ENCODE results near the gene FNIP1.
"Not testable (repeated sequence)": the region's sequence is repeated elsewhere in the genome, so short reads cannot be mapped to it uniquely, and the experiment has no call there.

FNIP1 gene

GRCh38 chr5:131796793-131797693, at the start of gene FNIP1:
FNIP1 (minus strand) TSS chr5:131797017; CDS start chr5:131796921, 96 bp downstream.
- Mint-ChIP-seq H3K36me3 (peaks cover 3% of the 10 kb centered on the region), H3K27ac (peak within 1 kb of the TSS; percentile 92), H3K27me3 (no peaks in the 10 kb centered on the region), H3K4me1 (peaks cover 43% of the 10 kb centered on the region), H3K9me3 (no peaks in the 10 kb centered on the region), H3K4me3 (peak within 1 kb of the TSS; percentile 92)

GRCh38 chr5:131846536-131846935, 49.7 kb upstream of the FNIP1 start:
- no peak overlapping the region for H3K4me3 Mint-ChIP-seq

DNA sequence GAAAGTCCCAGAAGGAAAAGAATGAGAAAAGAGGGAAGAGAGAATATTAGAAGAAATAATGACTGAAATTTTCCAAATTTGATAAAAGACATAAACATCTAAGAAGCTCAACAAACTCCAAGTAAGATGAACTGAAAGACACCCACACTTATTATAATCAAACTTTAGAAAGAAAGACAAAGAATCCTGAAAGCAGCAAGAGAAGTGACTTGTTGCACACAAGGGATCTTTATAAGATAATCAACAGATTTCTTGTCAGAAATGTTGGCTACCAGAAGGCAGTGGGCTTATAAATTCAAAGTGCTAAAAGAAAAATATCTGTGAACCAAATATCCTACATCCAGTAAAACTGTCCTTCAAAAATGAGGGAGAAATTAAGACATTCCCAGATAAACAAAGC, 49.0 kb upstream of the FNIP1 start:
- H3K27ac Mint-ChIP-seq, result no peak overlapping the region
- H3K4me3 Mint-ChIP-seq, result no peak overlapping the region
- peaks cover 30% of the 10 kb centered on the region for H3K9me3 Mint-ChIP-seq
- no peaks in the 10 kb centered on the region for H3K4me1 Mint-ChIP-seq
- peaks cover 25% of the 10 kb centered on the region for H3K36me3 Mint-ChIP-seq
- H3K27me3 Mint-ChIP-seq, result no peaks in the 10 kb centered on the region

More at GRCh38 chr5:131846536-131846935, 49.7 kb upstream of the FNIP1 start:
- H3K36me3 Mint-ChIP-seq, result peaks cover 25% of the 10 kb centered on the region
- peaks cover 30% of the 10 kb centered on the region for H3K9me3 Mint-ChIP-seq
- no peak overlapping the region for H3K27ac Mint-ChIP-seq
- H3K27me3 Mint-ChIP-seq, result no peaks in the 10 kb centered on the region
- no peaks in the 10 kb centered on the region for H3K4me1 Mint-ChIP-seq

DNA sequence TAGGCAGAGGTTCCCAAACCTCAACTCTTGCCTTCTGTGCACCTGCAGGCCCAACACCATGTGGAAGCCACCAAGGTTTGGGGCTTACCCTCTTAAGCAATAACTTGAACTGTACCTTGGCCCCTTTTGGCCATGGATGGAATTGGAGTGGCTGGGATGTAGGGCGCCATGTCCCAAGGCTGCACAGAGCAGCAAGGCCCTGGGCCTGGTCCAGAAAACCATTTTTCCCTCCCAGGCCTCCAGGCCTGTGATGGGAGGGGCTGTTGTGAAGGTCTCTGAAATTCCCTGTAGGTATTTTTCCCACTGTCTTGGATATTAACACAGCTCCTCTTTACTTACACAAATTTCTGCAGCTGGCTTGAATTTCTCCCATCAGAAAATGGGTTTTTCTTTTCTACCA, 46.2 kb upstream of the FNIP1 start:
- Mint-ChIP-seq H3K36me3 (peaks cover 24% of the 10 kb centered on the region), H3K9me3 (peaks cover 41% of the 10 kb centered on the region)
- H3K4me1 Mint-ChIP-seq, H3K27me3 Mint-ChIP-seq, H3K4me3 Mint-ChIP-seq, H3K27ac Mint-ChIP-seq: not testable (repeated sequence)

DNA sequence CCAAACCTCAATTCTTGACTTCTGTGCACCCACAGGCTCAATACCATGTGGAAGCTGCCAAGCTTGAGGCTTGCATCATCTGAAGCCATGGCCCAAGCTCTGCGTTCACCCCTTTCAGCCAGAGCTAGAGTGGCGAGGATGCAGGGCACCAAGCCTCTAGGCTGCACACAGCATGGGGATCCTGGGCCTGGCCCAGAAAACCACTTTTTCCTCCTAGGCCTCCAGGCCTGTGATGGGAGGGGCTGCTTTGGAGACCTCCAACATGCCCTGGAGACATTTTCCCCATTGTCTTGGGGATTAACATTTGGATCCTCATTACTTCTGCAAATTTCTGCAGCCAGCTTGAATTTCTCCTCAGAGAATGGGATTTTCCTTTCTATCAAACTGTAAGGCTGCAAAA, 35.9 kb upstream of the FNIP1 start:
- H3K27me3 Mint-ChIP-seq, H3K4me1 Mint-ChIP-seq, H3K9me3 Mint-ChIP-seq, H3K27ac Mint-ChIP-seq, H3K36me3 Mint-ChIP-seq, H3K4me3 Mint-ChIP-seq: not testable (repeated sequence)

DNA sequence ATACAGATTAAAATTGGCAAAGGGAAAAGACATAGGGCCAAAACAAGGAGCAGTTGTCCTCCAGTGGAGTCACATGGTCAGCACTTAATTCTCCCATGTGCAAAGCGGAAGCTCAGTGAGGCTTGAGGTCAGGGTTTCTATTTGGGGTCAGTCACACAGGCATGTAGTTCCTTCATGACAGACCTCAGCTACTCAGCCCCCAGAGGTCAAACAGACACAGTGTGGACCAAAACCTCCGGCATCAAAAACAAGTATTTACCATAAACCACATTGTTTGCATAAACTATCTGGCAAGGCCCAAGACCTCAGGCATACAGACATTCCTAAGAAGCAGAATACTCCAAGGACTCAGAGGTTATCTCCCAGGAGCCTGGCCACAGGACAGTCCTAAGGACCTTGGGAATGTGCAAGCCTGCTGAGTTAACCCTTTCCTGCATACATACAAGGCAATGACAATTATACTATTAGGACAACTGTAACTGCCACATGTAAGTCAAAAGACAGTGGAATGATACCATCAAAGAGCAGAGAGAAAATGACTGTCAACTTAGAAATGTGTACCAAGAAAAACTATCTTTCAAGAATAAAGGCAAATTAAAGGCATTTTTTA, 28.7 kb upstream of the FNIP1 start:
- Mint-ChIP-seq H3K9me3 (peaks cover 6% of the 10 kb centered on the region), H3K27ac (no peak overlapping the region), H3K36me3 (peaks cover 3% of the 10 kb centered on the region), H3K27me3 (peaks cover 1% of the 10 kb centered on the region), H3K4me3 (no peak overlapping the region), H3K4me1 (no peaks in the 10 kb centered on the region)

DNA sequence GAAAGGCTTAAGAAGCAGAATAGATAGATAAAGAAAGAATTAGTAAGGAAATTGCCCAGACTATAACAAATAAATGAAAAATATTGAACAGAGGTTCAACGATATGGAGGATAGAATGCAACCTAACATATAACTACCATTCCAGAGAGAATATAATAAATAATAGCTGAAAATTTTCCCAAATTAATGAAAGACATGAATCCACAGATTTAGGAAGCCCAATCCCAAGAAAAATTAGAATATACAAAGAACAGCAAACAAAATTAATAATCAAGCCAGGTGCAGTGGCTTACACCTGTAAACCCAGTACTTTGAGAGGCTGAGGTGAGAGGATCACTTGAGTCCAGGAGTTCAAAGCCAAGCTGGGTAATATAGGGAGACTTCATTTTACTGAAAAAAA, 27.8 kb upstream of the FNIP1 start:
- Mint-ChIP-seq H3K27me3 (peaks cover 1% of the 10 kb centered on the region), H3K4me3 (no peak overlapping the region), H3K36me3 (peaks cover 3% of the 10 kb centered on the region), H3K9me3 (peaks cover 6% of the 10 kb centered on the region), H3K27ac (no peak overlapping the region), H3K4me1 (no peaks in the 10 kb centered on the region)

GRCh38 chr5:131821221-131821620, 24.4 kb upstream of the FNIP1 start:
- H3K9me3 Mint-ChIP-seq, result peaks cover 6% of the 10 kb centered on the region
- peaks cover 1% of the 10 kb centered on the region for H3K27me3 Mint-ChIP-seq
- peaks cover 15% of the 10 kb centered on the region for H3K4me1 Mint-ChIP-seq
- no peak overlapping the region for H3K27ac Mint-ChIP-seq
- peaks cover 3% of the 10 kb centered on the region for H3K36me3 Mint-ChIP-seq
- H3K4me3 Mint-ChIP-seq, result no peak overlapping the region

DNA sequence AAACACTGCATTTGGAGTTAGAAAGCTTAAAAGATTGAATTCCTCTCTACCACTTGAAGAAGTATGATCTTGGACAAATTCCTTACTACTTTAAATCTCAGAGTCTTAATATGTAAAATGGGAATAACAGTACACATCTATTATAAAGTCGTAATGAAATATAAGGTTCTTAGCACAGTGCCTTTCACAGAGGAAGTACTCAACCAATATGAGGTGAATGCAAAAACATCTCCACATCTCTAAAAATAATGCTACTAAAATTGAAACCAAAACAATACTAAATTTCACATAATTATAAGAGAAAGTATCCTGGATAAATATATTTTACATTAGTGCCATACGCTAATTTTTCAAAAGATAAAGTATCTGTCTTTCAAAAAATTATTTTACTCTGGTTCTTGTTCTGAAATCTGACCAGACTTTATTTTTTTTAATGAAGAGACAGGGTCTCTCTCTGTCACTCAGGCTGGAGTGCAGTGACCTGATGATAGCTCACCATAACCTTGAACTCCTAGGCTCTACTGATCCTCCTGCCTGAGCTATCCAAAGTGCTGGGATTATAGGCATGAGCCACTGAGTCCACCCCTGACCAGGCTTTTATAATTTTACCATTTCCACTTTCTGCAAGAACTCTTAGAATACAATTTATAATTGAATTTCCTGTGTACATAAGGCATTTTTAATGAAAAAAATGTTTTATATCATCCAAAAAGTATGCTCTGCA, 21.3 kb upstream of the FNIP1 start:
- Mint-ChIP-seq H3K27ac (no peak overlapping the region), H3K9me3 (peaks cover 6% of the 10 kb centered on the region), H3K36me3 (peaks cover 1% of the 10 kb centered on the region), H3K4me1 (peaks cover 15% of the 10 kb centered on the region), H3K27me3 (peaks cover 1% of the 10 kb centered on the region), H3K4me3 (no peak overlapping the region)

GRCh38 chr5:131814990-131815389, 18.2 kb upstream of the FNIP1 start:
- no peaks in the 10 kb centered on the region for H3K27me3 Mint-ChIP-seq
- peaks cover 15% of the 10 kb centered on the region for H3K4me1 Mint-ChIP-seq
- no peaks in the 10 kb centered on the region for H3K36me3 Mint-ChIP-seq
- H3K9me3 Mint-ChIP-seq, result no peaks in the 10 kb centered on the region
- H3K27ac Mint-ChIP-seq, result no peak overlapping the region
- no peak overlapping the region for H3K4me3 Mint-ChIP-seq

DNA sequence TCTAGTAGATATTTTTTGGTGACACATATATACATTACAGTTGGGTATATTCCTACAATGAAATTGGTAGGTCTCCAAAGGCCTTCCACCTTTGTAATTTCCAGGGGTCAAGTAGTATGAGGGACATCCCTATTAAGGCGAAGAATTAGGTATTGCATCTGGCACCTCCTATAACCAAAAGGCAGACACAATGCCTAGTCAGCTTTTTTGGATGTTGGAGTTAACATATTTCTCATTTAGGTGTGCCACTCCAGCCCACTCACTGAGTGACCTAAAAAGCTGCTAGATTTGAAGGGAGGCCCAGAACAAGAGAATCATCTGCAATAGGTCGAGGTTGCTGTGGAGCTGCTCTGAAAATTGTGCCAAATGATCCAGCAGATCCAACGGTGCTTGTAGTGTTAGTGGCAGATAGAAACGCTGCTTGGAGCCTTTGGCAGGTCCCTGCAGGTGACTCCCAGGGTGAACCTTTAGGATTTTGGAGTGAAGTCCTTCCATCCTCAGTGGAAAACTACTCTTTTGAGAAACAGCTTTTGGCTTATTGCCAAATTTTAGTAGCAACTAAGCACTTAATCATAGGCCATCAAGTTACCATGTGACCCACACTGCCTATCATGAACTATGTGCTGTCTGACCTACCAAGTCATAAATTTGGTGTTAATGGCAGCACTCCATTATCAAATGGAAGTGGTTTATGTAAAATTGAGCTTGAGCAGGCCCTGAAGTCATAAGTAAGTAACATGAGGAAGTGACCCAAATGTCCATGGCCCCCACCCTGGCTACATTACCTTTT, 15.7 kb upstream of the FNIP1 start:
- Mint-ChIP-seq H3K9me3 (no peaks in the 10 kb centered on the region), H3K27me3 (no peaks in the 10 kb centered on the region), H3K36me3 (no peaks in the 10 kb centered on the region), H3K4me3 (no peak overlapping the region), H3K27ac (no peak overlapping the region), H3K4me1 (no peaks in the 10 kb centered on the region)

GRCh38 chr5:131810510-131811249, 13.9 kb upstream of the FNIP1 start:
- no peaks in the 10 kb centered on the region for H3K27me3 Mint-ChIP-seq
- H3K36me3 Mint-ChIP-seq, result no peaks in the 10 kb centered on the region
- H3K4me1 Mint-ChIP-seq, result no peaks in the 10 kb centered on the region
- H3K9me3 Mint-ChIP-seq, result no peaks in the 10 kb centered on the region
- no peak overlapping the region for H3K27ac Mint-ChIP-seq
- H3K4me3 Mint-ChIP-seq, result no peak overlapping the region

DNA sequence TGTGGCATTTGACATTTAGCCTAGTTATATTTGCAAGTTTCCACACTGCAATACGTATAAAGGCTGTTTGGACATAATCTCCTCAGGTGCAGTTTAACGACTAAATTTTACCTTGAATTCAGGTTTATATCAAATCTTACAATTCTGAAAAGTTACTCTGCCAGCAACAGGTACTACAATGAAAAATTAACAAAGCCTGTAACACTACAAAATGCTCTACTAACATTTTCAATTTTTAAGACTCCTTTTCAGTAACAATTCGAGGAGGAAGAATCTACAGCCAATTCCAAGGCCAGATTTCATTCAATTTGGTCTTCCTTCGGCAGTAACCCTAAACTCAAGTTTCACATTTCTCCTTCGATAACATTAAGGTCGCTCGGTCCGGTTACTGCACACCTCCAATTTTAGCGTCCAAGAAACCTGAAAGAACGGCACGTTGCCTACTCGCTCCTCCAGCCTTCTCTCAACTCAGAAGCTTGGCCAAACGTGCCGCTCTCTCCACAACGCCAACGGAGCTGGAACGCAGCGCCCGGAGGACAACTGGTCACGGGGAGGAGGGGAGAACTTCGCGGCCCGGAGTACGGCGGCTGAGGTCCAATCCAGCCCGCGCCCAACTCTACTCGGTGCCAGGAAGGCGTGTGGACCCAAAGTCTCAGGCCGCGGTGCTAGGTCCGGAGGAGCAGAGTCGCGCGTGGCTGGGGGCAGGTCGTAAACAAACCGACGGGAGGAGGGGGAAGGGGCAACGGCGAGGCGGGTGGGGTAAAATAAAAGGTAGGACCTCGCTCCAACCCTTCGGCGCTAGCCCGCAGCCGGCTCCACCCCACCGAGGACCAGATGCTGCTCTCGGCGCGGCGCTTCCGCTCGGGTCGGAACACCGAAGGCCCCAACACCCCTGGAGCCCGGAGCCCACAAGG, 681 bp downstream of the FNIP1 start:
- Mint-ChIP-seq H3K27me3 (no peaks in the 10 kb centered on the region), H3K4me1 (peaks cover 47% of the 10 kb centered on the region), H3K9me3 (no peaks in the 10 kb centered on the region), H3K36me3 (peaks cover 3% of the 10 kb centered on the region), H3K27ac (peak overlapping the region; percentile 86), H3K4me3 (peak overlapping the region; percentile 92)

DNA sequence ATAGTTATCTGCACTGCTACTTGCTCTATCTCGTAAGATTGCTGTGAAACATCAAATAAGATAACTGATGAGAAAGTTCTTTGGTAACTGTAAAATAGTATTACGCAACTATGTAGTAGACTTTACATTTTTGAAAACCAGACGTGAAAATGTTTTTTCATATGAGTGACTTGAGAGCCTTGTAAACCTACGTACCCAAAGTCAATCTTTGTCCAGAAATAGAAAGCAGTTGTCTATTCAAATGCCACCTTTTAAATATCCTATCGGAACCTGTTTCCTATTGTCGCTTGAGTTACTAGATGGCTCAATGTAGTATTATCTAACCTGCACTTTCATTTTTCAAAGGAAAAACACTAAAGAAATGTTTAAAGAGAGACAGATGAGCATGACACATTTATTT, 1.6 kb downstream of the FNIP1 start:
- Mint-ChIP-seq H3K36me3 (peaks cover 5% of the 10 kb centered on the region), H3K27ac (peak overlapping the region; percentile 92), H3K9me3 (no peaks in the 10 kb centered on the region), H3K4me1 (peaks cover 56% of the 10 kb centered on the region), H3K4me3 (peak overlapping the region; percentile 92), H3K27me3 (no peaks in the 10 kb centered on the region)

Measured in activated naive CD4-positive, alpha-beta T cell treated with anti-CD3 and anti-CD28 coated beads, Interleukin-2, amount 50 U/mL, for 24 hours (primary cell).